Measurements from ENCODE around the gene TMA7. TPM values are rescaled to one million over a fixed set of nuclear protein-coding genes. Genes with fewer than 3 reads are reported as not detected.

The TMA7 gene
- total RNA-seq, 1 donor from 2014 or later: 184 TPM

DNA sequence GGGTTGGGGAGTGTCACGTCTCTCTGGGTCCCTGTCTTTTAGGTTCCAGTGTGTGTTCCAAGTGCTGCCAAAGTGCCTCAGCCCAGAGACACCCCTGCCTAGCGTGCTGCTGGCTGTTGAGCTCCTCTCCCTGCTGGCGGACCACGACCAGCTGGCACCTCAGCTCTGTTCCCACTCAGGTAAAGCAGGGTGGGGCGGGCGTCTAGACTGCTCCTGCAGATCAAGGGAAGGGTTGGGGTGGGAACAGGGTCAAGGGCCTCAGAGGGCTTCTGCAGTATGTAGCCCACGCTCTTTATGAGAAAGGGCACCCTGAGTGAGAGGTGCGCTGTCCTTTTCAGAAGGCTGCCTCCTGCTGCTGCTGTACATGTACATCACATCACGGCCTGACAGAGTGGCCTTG, 23.6 kb downstream of the TMA7 start:
- Mint-ChIP-seq H3K36me3 (ENCODE audit: low read depth) (peaks cover 20% of the 10 kb centered on the region), H3K4me3 (ENCODE audit: unreplicated experiment) (no peak overlapping the region), H3K27me3 (ENCODE audit: low read depth) (no peaks in the 10 kb centered on the region), H3K27ac (ENCODE audit: unreplicated experiment) (no peak overlapping the region), H3K9me3 (ENCODE audit: low read depth) (no peaks in the 10 kb centered on the region), H3K4me1 (ENCODE audit: low read depth) (peaks cover 35% of the 10 kb centered on the region)
- TF ChIP-seq, protein P1, sequence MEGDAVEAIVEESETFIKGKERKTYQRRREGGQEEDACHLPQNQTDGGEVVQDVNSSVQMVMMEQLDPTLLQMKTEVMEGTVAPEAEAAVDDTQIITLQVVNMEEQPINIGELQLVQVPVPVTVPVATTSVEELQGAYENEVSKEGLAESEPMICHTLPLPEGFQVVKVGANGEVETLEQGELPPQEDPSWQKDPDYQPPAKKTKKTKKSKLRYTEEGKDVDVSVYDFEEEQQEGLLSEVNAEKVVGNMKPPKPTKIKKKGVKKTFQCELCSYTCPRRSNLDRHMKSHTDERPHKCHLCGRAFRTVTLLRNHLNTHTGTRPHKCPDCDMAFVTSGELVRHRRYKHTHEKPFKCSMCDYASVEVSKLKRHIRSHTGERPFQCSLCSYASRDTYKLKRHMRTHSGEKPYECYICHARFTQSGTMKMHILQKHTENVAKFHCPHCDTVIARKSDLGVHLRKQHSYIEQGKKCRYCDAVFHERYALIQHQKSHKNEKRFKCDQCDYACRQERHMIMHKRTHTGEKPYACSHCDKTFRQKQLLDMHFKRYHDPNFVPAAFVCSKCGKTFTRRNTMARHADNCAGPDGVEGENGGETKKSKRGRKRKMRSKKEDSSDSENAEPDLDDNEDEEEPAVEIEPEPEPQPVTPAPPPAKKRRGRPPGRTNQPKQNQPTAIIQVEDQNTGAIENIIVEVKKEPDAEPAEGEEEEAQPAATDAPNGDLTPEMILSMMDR (IDR thresholded peaks at IDR 0.05): no peak
- DNase-seq (ENCODE audit: low spot score): no peak

DNA sequence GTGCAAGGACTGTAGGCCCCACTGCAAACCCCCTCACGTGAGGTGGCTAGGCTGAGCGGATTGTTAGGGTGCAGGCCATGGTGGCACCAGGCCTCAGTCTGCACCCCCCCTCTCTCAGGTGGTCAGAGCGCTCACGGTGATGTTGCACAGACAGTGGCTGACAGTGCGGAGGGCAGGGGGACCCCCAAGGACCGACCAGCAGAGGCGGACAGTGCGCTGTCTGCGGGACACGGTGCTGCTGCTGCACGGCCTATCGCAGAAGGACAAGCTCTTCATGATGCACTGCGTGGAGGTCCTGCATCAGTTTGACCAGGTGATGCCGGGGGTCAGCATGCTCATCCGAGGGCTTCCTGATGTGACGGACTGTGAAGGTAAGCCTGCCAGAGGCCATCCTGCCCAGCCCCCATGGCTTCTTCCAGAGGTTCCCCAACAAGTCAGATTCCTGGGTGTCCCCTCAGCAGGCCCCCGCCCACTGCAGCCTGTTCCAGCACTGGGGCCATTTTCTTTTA, 24.7 kb downstream of the TMA7 start:
- H3K27me3 Mint-ChIP-seq (ENCODE audit: low read depth): no peaks in the 10 kb centered on the region
- no peaks in the 10 kb centered on the region for H3K9me3 Mint-ChIP-seq (ENCODE audit: low read depth)
- peaks cover 45% of the 10 kb centered on the region for H3K4me1 Mint-ChIP-seq (ENCODE audit: low read depth)
- H3K36me3 Mint-ChIP-seq (ENCODE audit: low read depth): peaks cover 27% of the 10 kb centered on the region
- no peak for DNase-seq (ENCODE audit: low spot score)
- H3K4me3 Mint-ChIP-seq (ENCODE audit: unreplicated experiment): no peak overlapping the region
- peak overlapping the region; percentile 100 for H3K27ac Mint-ChIP-seq (ENCODE audit: unreplicated experiment)
- TF ChIP-seq, protein P1 (IDR thresholded peaks at IDR 0.05): no peak

DNA sequence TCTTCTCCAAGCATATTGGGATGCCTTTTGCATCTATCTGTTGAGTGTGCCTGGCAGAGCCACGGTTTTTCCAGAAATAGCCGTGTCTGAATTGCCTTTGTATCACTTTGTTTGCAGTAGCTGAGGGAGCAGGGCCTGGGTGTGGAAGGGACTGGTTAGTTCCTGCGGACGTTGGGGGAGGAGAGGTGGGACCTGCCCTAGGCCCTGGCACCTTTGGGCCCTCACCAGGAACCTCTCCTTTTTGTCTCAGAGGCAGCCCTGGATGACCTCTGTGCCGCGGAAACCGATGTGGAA, 25.1 kb downstream of the TMA7 start:
- H3K4me1 Mint-ChIP-seq (ENCODE audit: low read depth): peaks cover 49% of the 10 kb centered on the region
- peaks cover 27% of the 10 kb centered on the region for H3K36me3 Mint-ChIP-seq (ENCODE audit: low read depth)
- peak overlapping the region; percentile 77 for H3K4me3 Mint-ChIP-seq (ENCODE audit: unreplicated experiment)
- peak overlapping the region; percentile 100 for H3K27ac Mint-ChIP-seq (ENCODE audit: unreplicated experiment)
- H3K9me3 Mint-ChIP-seq (ENCODE audit: low read depth): no peaks in the 10 kb centered on the region
- no peak for DNase-seq (ENCODE audit: low spot score)
- TF ChIP-seq, protein P1 (IDR thresholded peaks at IDR 0.05): no peak
- no peaks in the 10 kb centered on the region for H3K27me3 Mint-ChIP-seq (ENCODE audit: low read depth)

DNA sequence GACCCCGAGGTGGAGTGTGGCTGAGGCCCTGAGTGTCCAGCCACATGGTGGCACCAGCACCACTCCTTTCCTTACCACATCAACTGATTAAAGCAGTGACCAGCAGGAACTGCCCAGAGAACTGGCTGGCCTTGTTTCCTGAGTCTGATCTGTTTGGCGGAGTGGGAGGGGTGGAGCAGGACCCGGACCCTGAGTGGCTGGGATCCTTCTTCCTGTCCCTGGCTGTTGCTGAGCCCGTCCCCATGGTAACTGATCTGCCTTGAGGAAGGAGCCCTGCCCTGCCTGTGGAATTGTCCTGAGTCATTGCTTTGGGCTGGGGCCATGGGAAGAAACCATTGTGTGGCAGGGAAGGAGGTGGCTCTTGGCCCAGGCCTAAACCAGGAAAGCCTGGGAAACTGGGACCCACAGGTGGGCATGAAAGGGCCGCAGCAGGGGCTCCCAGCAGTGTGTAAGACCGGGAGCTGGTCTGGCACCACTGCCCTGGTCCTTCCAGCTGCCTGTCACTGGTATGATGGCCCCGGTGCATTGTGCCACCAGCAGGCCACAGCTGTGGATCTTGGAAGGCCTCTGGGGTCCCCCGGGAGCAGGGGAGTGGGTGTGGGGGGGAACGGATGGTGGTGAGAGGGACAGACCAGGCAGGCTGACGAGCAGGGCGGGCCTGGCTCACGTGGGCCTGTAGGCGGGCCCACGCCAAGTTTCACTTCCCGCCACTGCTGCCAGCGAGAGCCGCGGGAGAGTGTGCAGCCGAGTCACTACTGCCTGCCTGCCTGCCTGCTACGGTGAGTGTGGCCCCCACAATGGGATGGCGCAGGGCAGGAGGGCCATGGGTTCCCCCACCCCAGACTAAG, 25.7 kb downstream of the TMA7 start:
- Mint-ChIP-seq H3K27ac (ENCODE audit: unreplicated experiment) (peak overlapping the region; percentile 100), H3K4me1 (ENCODE audit: low read depth) (peaks cover 49% of the 10 kb centered on the region), H3K36me3 (ENCODE audit: low read depth) (peaks cover 21% of the 10 kb centered on the region), H3K4me3 (ENCODE audit: unreplicated experiment) (peak overlapping the region; percentile 77), H3K9me3 (ENCODE audit: low read depth) (no peaks in the 10 kb centered on the region), H3K27me3 (ENCODE audit: low read depth) (no peaks in the 10 kb centered on the region)
- TF ChIP-seq, protein P1 (IDR thresholded peaks at IDR 0.05): peak; percentile 93
- no peak for DNase-seq (ENCODE audit: low spot score)

DNA sequence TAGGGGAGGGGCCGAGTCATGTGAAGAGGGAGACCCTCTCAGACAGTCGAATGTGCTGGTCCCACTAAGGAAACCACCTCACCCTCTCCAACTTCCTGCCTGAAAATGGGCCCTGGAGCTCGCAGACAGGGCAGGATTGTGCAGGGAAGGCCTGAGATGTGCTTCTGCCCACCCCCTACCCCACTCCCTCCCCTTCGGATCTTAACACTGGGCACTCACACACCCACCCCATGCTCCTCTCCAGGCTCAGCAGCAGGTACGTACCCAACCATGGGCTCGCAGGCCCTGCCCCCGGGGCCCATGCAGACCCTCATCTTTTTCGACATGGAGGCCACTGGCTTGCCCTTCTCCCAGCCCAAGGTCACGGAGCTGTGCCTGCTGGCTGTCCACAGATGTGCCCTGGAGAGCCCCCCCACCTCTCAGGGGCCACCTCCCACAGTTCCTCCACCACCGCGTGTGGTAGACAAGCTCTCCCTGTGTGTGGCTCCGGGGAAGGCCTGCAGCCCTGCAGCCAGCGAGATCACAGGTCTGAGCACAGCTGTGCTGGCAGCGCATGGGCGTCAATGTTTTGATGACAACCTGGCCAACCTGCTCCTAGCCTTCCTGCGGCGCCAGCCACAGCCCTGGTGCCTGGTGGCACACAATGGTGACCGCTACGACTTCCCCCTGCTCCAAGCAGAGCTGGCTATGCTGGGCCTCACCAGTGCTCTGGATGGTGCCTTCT, 26.5 kb downstream of the TMA7 start:
- peak overlapping the region; percentile 100 for H3K27ac Mint-ChIP-seq (ENCODE audit: unreplicated experiment)
- H3K36me3 Mint-ChIP-seq (ENCODE audit: low read depth): peaks cover 17% of the 10 kb centered on the region
- peak overlapping the region; percentile 77 for H3K4me3 Mint-ChIP-seq (ENCODE audit: unreplicated experiment)
- no peaks in the 10 kb centered on the region for H3K27me3 Mint-ChIP-seq (ENCODE audit: low read depth)
- peaks cover 49% of the 10 kb centered on the region for H3K4me1 Mint-ChIP-seq (ENCODE audit: low read depth)
- TF ChIP-seq, protein P1 (IDR thresholded peaks at IDR 0.05): no peak
- no peaks in the 10 kb centered on the region for H3K9me3 Mint-ChIP-seq (ENCODE audit: low read depth)
- no peak for DNase-seq (ENCODE audit: low spot score)

All from chondrocyte (in vitro differentiated cells).